Measurements from ENCODE around the gene NDNF. TPM values are rescaled to one million over a fixed set of nuclear protein-coding genes. Genes with fewer than 3 reads are reported as not detected.

NDNF gene
- total and polyA plus RNA-seq, 2 donors (not counting 1 experiment from before 2014, with no cell fraction given) = not detected

DNA sequence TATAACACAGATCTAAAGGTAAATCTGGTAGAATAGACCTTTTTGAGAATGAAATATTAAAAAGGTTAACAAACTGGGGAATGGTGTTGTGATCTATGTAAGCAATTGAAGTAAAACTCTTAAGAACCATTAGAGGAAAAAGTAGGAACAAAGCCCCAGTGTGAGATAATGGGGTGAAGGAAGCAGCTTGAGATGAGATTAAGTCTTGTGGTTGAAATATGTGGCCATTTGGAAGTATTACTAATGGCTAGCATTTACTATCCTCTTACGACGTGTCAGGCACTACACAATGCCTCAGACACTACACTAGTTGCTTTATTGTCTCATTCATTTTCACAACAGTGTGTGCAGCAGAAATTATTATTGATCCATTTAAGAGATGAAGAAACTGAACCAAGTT is 25.9 kb upstream of the NDNF start:
- H3K4me1 Mint-ChIP-seq = no peaks in the 10 kb centered on the region
- no peak overlapping the region for H3K9ac ChIP-seq (ENCODE audit: low read length)
- ChIA-PET POLR2A (no interaction called here), CTCF (no interaction called here)
- intact Hi-C loops (cut with micrococcal nuclease) = no loop called here
- DNase-seq = no peak
- peaks cover 5% of the 10 kb centered on the region for H3K27me3 Mint-ChIP-seq
- no CpG with 5 or more reads among the region's 2 CpGs for WGBS (ENCODE audit: insufficient coverage)
- no peak overlapping the region for H3K27ac Mint-ChIP-seq
- no peaks in the 10 kb centered on the region for H4K20me1 ChIP-seq (ENCODE audit: control insufficient read depth, insufficient read depth, low read length, poor library complexity, severe bottlenecking)
- H3K4me3 Mint-ChIP-seq = no peak overlapping the region
- no peaks in the 10 kb centered on the region for H3K27me3 ChIP-seq (replicated peaks in 1 of 4; ENCODE audit: control extremely low read depth in 1 of 4, control insufficient read depth in 3 of 4, insufficient read depth in 4 of 4, low read length in 3 of 4)
- no peaks in the 10 kb centered on the region for H3K4me1 ChIP-seq (ENCODE audit: control insufficient read depth in 2 of 2, insufficient read depth in 2 of 2, low read length in 2 of 2)
- H2AFZ ChIP-seq (ENCODE audit: insufficient read depth, low read depth, low read length, poor library complexity, severe bottlenecking) = no peak overlapping the region
- no peak overlapping the region for H3K4me3 ChIP-seq (ENCODE audit: control extremely low read depth in 1 of 5, extremely low read depth in 1 of 5, insufficient read depth in 1 of 5, low read depth in 2 of 5, low read length in 4 of 5)
- H3K79me2 ChIP-seq (ENCODE audit: control insufficient read depth, insufficient read depth, low read length) = no peaks in the 10 kb centered on the region
- no peaks in the 10 kb centered on the region for H3K9me3 Mint-ChIP-seq (ENCODE audit: insufficient read depth)
- TF ChIP-seq EZH2 (IDR thresholded peaks at IDR 0.05; ENCODE audit: borderline replicate concordance, insufficient read depth, low read depth, low read length, poor library complexity, severe bottlenecking) = no peak
- TF ChIP-seq, protein P1, sequence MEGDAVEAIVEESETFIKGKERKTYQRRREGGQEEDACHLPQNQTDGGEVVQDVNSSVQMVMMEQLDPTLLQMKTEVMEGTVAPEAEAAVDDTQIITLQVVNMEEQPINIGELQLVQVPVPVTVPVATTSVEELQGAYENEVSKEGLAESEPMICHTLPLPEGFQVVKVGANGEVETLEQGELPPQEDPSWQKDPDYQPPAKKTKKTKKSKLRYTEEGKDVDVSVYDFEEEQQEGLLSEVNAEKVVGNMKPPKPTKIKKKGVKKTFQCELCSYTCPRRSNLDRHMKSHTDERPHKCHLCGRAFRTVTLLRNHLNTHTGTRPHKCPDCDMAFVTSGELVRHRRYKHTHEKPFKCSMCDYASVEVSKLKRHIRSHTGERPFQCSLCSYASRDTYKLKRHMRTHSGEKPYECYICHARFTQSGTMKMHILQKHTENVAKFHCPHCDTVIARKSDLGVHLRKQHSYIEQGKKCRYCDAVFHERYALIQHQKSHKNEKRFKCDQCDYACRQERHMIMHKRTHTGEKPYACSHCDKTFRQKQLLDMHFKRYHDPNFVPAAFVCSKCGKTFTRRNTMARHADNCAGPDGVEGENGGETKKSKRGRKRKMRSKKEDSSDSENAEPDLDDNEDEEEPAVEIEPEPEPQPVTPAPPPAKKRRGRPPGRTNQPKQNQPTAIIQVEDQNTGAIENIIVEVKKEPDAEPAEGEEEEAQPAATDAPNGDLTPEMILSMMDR (IDR thresholded peaks at IDR 0.05) = no peak
- H3K9me3 ChIP-seq (ENCODE audit: control extremely low read depth in 1 of 3, control insufficient read depth in 2 of 3, insufficient read depth in 1 of 3, low read length in 2 of 3) = no peaks in the 10 kb centered on the region
- no peaks in the 10 kb centered on the region for H3K36me3 ChIP-seq (replicated peaks in 1 of 2; ENCODE audit: control extremely low read depth in 1 of 2, control insufficient read depth in 1 of 2, extremely low read depth in 1 of 2, insufficient read depth in 2 of 2, low read length in 1 of 2)
- no peak overlapping the region for H3K4me2 ChIP-seq (replicated peaks; ENCODE audit: low read depth, low read length, poor library complexity, severe bottlenecking)
- ATAC-seq (ENCODE audit: low read depth) = no peak
- no peak overlapping the region for H3K27ac ChIP-seq (ENCODE audit: low read length in 2 of 2)

DNA sequence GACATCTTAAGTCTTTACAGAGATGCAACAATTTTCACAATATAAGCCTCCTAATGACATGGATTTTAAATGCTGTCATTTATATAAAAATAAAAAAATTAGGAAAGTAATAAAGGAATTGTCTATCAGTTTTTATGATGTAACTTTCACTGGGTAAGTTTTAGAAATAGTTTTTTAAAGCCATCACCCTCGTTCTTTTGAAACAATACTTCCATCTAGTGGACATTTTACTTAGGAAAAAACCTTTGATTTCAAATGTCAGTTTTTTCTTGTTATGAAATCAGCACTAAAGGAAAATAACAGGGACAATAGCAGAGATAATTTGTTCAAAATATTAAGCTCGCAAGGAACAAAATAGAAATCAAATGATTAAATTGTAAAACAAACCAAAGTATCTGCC is 24.3 kb upstream of the NDNF start:
- Histone ChIP-seq H3K27me3 (replicated peaks in 1 of 4; ENCODE audit: control extremely low read depth in 1 of 4, control insufficient read depth in 3 of 4, insufficient read depth in 4 of 4, low read length in 3 of 4) (no peaks in the 10 kb centered on the region), H3K4me2 (replicated peaks; ENCODE audit: low read depth, low read length, poor library complexity, severe bottlenecking) (no peak overlapping the region), H3K9ac (ENCODE audit: low read length) (no peak overlapping the region), H3K36me3 (replicated peaks in 1 of 2; ENCODE audit: control extremely low read depth in 1 of 2, control insufficient read depth in 1 of 2, extremely low read depth in 1 of 2, insufficient read depth in 2 of 2, low read length in 1 of 2) (no peaks in the 10 kb centered on the region), H2AFZ (ENCODE audit: insufficient read depth, low read depth, low read length, poor library complexity, severe bottlenecking) (no peak overlapping the region), H4K20me1 (ENCODE audit: control insufficient read depth, insufficient read depth, low read length, poor library complexity, severe bottlenecking) (no peaks in the 10 kb centered on the region), H3K79me2 (ENCODE audit: control insufficient read depth, insufficient read depth, low read length) (no peaks in the 10 kb centered on the region), H3K27ac (ENCODE audit: low read length in 2 of 2) (no peak overlapping the region), H3K4me1 (ENCODE audit: control insufficient read depth in 2 of 2, insufficient read depth in 2 of 2, low read length in 2 of 2) (no peaks in the 10 kb centered on the region), H3K4me3 (ENCODE audit: control extremely low read depth in 1 of 5, extremely low read depth in 1 of 5, insufficient read depth in 1 of 5, low read depth in 2 of 5, low read length in 4 of 5) (no peak overlapping the region), H3K9me3 (ENCODE audit: control extremely low read depth in 1 of 3, control insufficient read depth in 2 of 3, insufficient read depth in 1 of 3, low read length in 2 of 3) (no peaks in the 10 kb centered on the region)
- no CpG with 5 or more reads among the region's 2 CpGs for WGBS (ENCODE audit: insufficient coverage)
- intact Hi-C loops (cut with micrococcal nuclease) = loop anchor here (2.0 kb wide), 1 partner anchor 1026 kb away; no protein-coding TSS in a partner anchor
- Mint-ChIP-seq H3K9me3 (ENCODE audit: insufficient read depth) (no peaks in the 10 kb centered on the region), H3K4me3 (no peak overlapping the region), H3K27ac (no peak overlapping the region), H3K4me1 (no peaks in the 10 kb centered on the region), H3K27me3 (no peaks in the 10 kb centered on the region)
- DNase-seq = no peak
- ChIA-PET CTCF (interaction anchor here (0.7 kb wide), 1 partner anchor 1308 kb away, joined by 5 read pairs; no protein-coding TSS in a partner anchor), POLR2A (no interaction called here)
- no peak for TF ChIP-seq EZH2 (IDR thresholded peaks at IDR 0.05; ENCODE audit: borderline replicate concordance, insufficient read depth, low read depth, low read length, poor library complexity, severe bottlenecking)
- TF ChIP-seq, protein P1 (IDR thresholded peaks at IDR 0.05) = no peak
- ATAC-seq (ENCODE audit: low read depth) = no peak
